ENCODE results near the gene DNAI4.

DNA sequence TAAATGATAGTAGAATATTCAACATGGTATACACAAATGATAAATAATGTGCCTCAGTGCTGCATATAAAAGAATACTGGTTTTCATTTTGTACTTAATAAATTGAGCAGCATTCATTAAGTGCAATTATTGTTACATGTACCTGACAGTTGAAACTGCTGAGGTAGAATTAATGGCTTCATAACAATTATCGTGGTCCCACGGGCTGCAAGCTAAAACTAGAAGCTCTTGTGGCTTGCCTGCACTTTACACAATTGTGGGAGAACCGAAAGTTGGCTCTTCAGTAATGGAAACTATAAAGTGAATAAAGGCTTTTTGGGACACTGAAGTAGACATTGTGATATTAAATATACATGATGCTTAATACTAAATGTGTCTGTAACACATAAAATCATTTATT is 146.8 kb downstream of the DNAI4 start:
- TF ChIP-seq POLR2A (IDR thresholded peaks at IDR 0.05) (no peak), POLR2AphosphoS5 (IDR thresholded peaks at IDR 0.05) (no peak), EP300 (IDR thresholded peaks at IDR 0.05) (no peak)
- TF ChIP-seq, protein P1, sequence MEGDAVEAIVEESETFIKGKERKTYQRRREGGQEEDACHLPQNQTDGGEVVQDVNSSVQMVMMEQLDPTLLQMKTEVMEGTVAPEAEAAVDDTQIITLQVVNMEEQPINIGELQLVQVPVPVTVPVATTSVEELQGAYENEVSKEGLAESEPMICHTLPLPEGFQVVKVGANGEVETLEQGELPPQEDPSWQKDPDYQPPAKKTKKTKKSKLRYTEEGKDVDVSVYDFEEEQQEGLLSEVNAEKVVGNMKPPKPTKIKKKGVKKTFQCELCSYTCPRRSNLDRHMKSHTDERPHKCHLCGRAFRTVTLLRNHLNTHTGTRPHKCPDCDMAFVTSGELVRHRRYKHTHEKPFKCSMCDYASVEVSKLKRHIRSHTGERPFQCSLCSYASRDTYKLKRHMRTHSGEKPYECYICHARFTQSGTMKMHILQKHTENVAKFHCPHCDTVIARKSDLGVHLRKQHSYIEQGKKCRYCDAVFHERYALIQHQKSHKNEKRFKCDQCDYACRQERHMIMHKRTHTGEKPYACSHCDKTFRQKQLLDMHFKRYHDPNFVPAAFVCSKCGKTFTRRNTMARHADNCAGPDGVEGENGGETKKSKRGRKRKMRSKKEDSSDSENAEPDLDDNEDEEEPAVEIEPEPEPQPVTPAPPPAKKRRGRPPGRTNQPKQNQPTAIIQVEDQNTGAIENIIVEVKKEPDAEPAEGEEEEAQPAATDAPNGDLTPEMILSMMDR (IDR thresholded peaks at IDR 0.05), result no peak
